GM20000 (cell line): ENCODE results near the gene GPR68.
"Not testable (repeated sequence)": the region's sequence is repeated elsewhere in the genome, so short reads cannot be mapped to it uniquely, and the experiment has no call there.

Experiments
- DNase-seq: peaks from one replicate; pipeline ENCODE4 v3.0.0; 2012; ENCODE audit warnings: low spot score
- CTCF ChIP-seq: IDR thresholded peaks from 2 replicates; pipeline ENCODE4 v1.5.1; 2012; ENCODE audit warnings: mild to moderate bottlenecking, control low read depth; ENCODE audit errors: extremely low read depth, missing control alignments

GPR68 gene

DNA sequence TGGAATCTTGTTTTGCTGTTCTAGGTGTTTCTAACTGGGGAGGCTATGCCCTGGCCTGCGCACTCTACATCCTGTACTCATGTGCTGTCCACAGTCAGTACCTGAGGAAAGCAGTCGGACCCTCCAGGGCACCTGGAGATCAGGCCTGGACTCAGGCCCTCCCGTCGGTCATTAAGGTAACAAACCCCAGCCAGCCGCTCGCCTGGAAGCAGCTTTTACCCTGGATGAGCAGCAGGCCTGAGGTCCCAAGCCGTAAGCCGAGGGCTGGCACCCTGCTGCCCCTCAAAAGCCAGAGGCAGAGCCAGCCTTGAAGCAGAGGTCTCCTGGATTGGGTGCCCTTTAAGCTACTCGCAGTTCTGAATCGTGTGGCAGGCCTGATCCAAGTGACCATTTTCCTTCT is 29.1 kb downstream of the GPR68 start:
- no peak for TF ChIP-seq CTCF
- no peak for DNase-seq

GRCh38 chr14:91214306-91214705 is 30.2 kb downstream of the GPR68 start:
- no peak for TF ChIP-seq CTCF

DNA sequence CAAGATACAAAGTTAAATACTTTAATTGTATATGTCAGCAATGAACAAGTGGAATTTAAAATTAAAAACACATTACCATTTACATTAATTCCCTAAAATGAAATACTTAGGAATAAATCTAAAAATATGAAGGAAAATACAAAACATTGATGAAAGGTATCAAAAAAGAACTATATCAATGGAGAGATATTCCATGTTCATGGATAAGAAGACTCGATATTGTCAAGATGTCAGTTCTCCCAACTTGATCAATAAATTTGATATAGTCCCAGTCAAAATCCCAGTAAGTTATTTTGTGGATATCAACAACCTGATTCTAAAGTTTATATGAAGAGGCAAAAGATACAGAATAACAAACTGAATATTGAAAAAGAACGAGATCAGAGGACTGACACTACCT is 33.5 kb downstream of the GPR68 start:
- no peak for TF ChIP-seq CTCF
- DNase-seq: no peak

More at GRCh38 chr14:91214306-91214705, 30.2 kb downstream of the GPR68 start:
- DNase-seq: no peak

DNA sequence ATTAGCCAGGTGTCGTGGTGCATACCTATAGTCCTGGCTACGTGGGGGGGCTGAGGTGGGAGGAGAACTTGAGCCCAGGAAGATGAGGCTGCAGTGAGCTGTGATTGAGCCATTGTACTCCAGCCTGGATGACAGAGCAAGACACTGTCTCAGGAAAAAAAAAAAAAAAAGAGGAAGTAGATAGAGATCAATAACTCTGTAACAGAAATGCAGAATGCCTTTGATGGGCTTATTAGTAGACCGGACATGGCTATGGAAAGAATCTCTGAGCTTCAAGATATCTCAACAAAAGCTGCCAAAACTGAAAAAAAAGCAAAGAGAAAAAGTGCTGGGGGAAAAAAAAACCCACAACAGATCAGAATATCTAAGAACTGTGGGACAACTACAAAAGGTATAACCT is 37.5 kb downstream of the GPR68 start:
- no peak for DNase-seq
- no peak for TF ChIP-seq CTCF

DNA sequence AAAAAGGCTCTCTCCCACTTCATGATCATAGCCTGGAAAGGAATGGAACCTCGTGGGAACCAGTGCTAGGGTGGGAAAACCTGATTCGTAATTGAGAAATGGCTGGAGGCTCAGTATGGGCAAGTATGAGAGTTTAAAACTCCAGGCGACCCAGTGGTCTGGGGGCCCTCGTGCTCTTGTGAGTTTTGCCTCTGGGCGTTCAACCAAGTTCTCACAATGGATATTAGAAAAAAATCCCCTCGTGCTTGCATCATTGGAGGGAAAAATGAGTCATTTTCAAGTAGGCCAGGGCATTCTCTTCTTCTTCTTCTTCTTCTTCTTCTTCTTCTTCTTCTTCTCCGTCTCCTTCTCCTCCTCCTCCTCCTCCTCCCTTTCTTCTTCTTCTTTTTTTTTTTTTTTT is 39.0 kb downstream of the GPR68 start:
- no peak for DNase-seq
- no peak for TF ChIP-seq CTCF

DNA sequence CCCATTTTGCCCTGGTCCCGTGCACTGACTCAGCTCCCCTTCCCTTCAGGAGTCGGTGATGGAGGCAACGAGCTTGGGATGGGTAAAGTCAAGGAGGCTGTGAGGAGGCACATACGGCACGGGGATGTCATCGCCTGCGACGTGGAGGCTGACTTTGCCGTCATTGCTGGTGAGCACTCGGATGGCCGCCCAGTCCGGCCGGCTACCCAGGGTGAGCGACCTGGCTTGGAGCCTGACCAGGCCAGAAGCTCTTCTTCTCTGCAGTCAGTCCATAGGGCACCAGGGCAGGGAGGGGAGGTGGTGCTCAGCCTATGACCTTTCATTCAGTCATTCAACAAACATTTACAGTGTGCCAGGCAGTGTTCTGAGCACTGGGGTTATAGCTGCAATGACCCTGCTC is 39.8 kb downstream of the GPR68 start:
- no peak for DNase-seq
- no peak for TF ChIP-seq CTCF

GRCh38 chr14:91202234-91202974 is 42.1 kb downstream of the GPR68 start:
- DNase-seq: no peak
- TF ChIP-seq CTCF: no peak

- DNase-seq: not testable (repeated sequence)
These were observed 43.7 kb downstream of the GPR68 start for GRCh38 chr14:91200802-91201201.
